ENCODE data around the gene OGG1. TPM values are rescaled to one million over a fixed set of nuclear protein-coding genes. Genes with fewer than 3 reads are reported as not detected.

The OGG1 gene
- total RNA-seq = 23.5 TPM

- DNase-seq = peak; percentile 96
Observed at GRCh38 chr3:9749645-9750555, at the start of gene OGG1. TSS of gene OGG1 (plus strand) at chr3:9749952. CDS start at chr3:9750287, 335 bp downstream.

DNA sequence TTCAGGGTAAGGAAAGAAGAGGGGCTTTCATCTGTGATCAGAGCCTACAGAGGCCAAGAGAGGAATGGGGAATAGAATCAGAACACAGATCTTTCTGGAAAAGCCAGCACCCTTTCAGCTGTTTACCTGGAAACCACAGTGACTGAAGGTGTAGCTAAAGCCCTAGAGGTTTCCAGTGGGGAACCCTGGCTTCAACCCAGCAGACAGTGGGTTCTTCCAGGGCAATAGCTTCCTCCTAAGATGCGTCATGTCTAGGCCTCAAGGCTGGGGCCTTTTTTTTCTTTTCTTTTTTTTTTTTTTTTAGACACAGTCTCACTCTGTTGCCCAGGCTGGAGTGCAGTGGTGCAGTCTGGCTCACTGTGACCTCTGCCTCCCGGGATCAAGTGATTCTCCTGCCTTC lies 49.2 kb upstream of the OGG1 start:
- no peak for DNase-seq

GRCh38 chr3:9701006-9701405 lies 48.7 kb upstream of the OGG1 start:
- no peak for DNase-seq

DNA sequence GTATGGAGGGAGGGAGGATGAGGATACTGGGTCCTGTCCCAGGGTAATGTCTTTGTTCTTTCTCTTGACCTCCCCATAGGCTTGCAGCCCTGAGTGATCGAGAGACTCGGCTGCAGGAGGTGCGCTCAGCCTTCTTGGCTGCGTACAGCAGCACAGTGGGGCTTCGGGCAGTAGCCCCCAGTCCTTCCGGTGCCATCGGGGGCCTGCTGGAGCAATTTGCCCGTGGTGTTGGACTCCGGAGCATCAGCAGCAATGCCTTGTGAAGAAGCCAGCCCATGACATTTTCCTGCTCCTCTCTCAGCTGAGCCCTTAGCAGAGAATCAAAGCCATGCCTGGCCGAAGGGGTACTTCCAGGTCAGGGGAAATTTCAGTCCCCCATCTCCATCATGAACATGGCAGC lies 48.0 kb upstream of the OGG1 start:
- DNase-seq = no peak

GRCh38 chr3:9703240-9703639 lies 46.5 kb upstream of the OGG1 start:
- DNase-seq = no peak

DNA sequence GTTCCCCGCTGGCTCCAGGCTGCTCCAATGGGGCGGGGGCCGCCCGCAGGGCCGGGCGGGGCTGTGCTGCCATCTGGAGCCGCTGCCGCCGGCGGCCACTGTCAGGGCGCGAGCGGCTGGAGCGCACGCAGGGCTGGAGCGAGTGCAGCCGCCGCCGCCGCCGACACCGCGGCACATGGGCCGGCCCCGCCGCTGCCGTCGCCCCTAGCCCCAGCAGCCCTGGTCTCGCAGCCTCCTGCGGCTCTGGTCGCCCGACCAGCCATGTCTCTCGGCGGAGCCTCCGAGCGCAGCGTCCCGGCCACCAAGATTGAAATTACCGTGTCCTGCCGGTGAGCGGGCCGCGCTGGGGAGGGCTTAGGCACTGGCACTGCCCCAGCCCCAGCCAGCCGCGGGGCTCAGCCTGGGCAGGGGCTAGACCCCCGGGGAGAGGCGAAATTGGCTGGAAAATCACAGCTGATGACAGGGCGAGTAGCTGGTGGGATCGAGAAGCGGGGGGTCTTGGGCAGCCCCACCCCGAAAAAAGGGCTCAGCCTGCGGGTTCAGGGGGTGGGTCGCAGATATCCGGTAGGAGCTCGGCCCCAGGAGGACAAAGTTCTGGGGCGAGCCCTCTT lies 45.9 kb upstream of the OGG1 start, which contains the start of gene CPNE9:
Gene CPNE9, plus strand, starts transcription at position 98 of the 611 bp plus-strand sequence. Its CDS starts 164 bp downstream, at position 262.
- DNase-seq = no peak

- no peak for DNase-seq
Observed at GRCh38 chr3:9704347-9705322, 45.1 kb upstream of the OGG1 start.

- DNase-seq = no peak
Observed at GRCh38 chr3:9710174-9710739, 39.5 kb upstream of the OGG1 start.

- no peak for DNase-seq
Observed at GRCh38 chr3:9712415-9712814, 37.3 kb upstream of the OGG1 start.

DNA sequence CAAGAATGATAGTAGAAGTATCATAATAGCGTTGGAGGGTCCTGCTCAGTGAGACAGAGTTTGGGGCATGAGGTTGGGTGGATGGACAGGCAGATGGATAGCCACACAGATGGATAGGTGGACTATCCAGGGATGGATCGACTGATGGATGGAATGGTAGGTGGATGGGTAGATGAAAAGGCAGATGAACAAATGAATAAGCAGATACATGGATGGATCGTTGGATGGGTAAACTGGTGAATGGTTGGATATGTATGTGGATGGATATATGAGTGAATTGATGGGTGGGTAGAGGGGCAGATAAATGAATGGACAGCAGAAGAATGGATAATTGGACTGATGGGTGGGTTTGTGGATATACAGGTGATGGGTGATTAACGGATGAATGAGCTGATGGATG lies 36.6 kb upstream of the OGG1 start:
- DNase-seq = no peak

DNA sequence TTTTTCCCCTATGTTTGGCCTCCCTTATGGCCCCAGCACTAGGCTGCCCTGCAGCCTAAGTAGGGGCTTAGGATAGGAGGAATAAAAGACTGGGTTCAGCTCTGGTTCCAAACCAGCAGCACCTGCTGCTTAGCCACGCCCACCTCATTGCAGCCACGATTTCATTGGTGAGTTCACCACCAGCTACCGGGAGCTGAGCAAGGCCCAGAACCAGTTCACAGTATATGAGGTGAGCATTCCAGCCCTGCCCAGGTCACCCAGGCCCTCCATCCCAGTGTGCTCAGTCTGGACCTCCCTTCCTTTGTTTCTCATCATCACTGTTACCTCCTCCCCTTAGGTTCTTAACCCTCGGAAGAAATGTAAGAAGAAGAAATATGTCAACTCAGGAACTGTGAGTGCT lies 34.6 kb upstream of the OGG1 start:
- DNase-seq = no peak

DNA sequence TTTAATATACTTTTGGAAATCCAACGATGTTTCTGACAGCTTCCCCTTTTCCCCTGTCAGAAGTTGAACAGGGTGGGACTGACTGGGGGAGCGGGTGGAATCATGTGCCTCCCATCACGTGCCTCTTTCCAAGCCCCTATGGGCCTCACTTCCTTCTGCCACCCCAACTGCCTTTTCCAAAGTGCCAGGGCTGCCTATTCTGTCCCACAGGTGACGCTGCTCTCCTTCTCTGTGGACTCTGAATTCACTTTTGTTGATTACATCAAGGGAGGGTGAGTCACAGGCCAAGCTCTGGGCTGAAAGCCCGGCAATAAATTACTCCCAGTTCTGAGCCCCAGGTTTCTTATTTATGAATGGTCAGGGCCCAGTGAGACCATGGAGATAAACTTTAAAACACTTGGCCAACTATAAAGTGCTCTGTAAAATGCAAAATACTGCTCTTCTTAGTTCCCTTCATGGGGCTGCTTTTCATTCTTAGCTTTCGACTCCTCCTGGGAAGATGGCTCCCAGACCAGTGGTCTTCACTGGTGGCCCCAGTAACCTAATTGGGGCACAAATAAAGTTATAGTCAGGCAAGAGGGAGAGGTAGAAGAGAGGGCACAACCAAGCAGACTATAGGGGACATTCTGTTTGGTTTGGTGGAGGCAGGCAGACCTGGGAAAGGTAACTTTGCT lies 33.9 kb upstream of the OGG1 start:
- DNase-seq = no peak

DNA sequence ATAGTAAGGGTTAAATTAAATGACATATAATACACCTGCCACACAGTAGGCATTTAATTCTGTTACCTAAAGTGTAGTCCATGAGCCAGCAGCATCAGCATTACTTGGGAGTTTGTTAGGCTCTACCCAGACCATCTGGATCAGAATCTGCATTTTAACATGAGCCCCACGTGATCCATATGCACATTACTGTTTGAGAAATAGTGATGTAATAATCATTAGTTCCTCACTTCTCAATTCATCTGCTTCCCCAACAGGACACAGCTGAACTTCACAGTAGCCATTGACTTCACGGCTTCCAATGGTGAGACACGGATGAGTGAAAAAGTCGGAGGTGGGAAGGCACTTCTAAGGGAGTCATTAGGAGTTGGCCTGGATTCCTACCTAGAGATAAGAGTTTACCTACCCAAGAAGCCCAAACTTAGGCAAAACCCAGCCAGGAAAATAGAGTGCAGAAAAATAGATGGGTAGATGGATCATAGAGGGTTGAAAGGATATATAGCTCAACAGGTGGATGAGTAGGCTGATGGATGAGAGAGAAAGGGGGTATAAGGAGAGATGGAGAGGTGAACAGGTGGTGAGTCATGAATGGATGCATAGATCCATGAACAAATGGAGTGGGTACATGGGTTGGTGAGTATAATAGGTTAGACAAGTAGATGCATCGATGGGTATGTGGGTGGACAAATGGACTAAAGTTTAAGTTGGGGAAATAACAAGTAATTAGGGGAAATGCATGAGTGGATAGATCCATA lies 32.8 kb upstream of the OGG1 start:
- DNase-seq = no peak

GRCh38 chr3:9717563-9717962 lies 32.2 kb upstream of the OGG1 start:
- no peak for DNase-seq

DNA sequence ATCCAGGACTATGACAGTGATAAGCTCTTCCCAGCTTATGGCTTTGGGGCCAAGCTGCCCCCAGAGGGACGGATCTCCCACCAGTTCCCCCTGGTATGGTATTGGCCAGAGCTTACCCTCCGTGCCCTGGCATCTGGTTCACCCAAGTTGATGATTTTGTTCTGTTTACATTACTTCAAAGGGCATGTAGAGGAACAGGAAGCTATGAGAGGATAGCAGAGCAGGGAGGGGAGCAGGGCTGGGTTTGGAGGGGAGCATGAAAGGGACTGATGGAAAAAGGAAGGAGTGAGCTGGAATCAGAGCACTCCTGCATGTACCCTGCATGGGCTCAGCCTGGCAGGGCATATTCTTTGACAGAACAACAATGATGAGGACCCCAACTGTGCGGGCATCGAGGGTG lies 31.6 kb upstream of the OGG1 start:
- DNase-seq = no peak

DNA sequence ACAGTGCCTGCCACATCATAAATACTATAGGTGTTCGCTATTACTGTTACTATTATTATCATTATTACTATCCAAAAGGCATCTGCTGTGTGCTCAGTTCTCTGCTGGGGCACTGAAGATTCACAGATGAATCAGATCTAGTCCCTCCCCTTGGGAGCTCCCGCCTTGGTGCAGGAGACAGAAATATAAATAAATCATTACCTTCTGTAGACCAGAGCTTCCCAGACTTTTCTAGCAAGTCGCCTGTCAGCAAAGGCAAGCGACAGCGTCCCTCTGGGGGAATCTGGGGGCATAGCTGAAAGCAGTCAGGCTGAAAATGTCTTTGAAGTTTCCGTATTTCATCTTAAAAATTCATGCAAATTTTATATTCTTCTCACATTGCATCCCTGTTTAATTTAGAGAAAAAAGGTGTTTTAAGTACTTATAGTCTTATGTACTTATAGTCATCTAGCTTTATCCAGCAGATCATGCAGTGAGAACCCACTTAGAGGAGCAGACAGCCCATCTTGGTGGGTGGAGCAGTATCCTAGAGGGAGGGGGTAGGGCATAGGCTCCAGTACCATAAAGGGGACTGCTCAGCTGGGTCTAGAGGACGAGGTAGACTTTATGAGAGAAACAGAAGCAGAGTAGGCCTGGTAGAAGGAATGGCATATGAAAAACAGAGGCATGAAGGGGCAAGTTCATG lies 28.6 kb upstream of the OGG1 start:
- no peak for DNase-seq

DNA sequence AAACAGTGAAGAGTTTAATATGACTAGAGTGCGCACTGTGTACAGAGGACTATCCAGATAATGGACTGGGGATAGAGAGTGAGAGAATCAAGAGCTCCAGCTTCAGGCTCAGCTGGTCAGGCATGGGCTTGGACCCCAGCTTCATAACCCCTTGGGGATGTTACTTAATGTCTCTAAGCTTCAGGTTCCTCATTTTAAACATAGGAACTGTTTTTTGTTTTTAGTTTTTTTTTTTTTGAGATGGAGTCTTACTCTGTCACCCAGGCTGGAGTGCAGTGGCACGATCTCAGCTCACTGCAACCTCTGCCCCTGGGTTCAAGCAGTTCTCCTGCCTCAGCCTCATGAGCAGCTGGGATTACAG lies 28.1 kb upstream of the OGG1 start:
- DNase-seq = no peak

DNA sequence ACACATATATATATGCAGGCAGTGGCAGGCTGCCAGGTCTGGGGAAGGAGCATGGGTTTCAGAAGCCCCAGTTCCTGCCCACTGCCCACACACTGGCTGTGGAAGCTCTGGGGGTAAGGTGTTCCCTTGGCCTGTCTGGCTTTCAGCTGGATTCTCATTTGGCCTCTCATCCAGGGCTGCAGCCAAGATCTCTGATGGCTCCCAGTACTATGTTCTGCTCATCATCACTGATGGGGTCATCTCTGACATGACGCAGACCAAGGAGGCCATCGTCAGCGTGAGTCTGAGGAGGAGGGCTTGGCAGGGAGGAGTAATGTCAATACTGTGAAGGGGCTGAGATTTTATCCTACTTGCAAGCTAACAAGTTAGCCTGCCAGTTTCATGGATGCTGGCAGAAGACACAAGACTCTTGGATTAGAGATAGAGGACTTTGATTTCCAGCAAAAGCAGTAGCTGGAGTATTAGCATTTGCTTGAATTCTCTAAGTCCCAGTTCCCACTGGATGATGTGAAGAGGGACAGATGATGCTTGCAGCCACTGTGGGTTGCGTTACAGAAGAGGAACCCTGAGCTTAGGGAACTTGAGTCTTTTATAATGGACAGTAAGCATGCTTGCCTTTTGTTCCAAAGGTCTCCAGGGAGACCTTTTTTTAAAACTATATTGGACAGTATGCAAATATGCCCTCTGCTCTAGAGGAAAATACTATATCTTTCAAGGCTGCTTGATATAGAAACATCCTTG lies 23.8 kb upstream of the OGG1 start:
- DNase-seq = no peak

- DNase-seq = no peak
Observed at GRCh38 chr3:9727041-9727595, 22.6 kb upstream of the OGG1 start.

Data from skin of body (tissue), 2 donors.